Stimulated activated CD4-positive, alpha-beta T cell treated with anti-CD3 and anti-CD28 coated beads, TNF-alpha, amount 100 ng/mL, for 4 hours (primary cell): Measurements from ENCODE around the gene NEDD4L.

Experiments
- DNase-seq, 3 experiments: peaks; one replicate each; pipeline ENCODE4 v3.0.0-alpha.2; 2020; ENCODE audit warnings: low read depth in 3 of 3

Gene NEDD4L

DNA sequence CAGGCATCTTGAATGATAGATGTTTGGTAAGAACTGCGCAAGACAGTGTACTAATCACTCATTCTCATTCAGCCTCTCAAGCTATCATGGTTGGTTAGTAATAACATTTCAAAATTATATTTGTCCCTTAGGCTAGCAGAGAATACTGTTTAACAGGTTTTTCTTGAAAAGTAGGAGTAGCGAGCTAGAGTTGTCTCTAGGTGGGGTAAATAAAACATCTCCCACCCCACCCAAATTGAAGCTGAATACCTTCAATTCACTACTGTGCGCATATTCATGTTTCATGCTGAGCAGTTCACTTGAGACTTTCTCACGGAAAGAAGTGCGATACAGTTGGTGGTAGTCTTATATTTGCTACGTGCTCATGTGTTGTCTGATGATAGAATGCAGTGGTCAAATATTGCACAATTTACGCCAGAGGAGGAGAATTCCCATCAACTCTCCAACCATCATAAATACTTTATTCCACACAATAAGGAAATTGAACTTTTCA, 49.3 kb downstream of the NEDD4L start:
- DNase-seq, result no peak

DNA sequence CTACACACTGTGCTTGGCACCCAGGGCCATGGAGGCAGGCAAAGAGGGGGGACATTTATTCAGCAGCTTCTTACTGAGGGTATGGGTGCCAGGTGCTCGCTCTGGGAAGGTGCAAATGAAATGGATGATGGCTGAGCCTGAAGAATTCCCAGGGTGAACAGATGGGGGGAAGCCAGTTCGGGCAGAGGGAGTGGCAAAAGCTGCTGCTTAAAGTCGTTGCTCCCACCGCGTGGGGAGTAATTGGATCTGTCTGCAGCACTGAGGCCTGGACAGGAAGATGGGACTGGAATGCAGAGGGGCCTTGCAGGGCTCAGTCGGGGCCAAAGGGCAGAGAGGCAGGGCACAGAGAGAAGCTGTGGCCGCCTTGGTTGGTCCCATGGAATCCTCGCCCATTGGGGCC, 51.2 kb downstream of the NEDD4L start:
- no peak for DNase-seq

DNA sequence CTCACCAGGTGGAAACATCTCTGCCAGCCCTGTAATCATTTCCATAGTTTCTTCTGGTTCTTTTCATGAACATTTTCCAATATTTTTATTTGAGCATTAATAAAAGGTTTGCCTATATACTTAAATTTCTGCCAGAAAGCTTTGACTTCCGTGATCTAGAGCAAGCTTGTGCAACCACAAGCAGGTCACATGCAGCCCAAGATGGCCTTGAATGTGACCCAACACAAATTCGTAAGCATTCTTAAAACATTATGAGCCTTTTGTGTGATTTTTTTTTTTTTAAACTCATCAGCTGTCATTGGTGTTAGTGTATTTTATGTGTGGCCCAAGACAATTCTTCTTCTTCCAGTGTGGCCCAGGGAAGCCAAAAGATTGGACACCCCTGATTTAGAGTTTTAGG, 51.6 kb downstream of the NEDD4L start:
- DNase-seq, result no peak

DNA sequence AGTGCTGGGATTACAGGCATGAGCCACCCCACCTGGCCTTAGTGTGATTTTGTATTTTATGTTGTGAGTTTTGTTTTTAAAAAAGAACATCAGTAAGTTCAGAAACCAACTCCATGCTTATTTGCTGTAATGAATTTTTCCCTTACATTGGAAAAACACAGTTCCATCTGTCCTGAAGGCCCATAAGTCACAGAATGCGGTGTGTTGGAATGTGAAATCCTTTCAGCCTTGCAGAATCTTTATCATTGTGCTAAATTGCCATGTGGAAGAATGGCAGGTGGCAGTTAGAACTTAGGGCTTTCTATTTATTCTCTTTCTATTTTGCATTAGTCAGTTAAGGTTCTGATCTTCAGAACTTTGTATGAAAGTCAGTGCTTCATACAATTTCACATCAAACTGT, 52.6 kb downstream of the NEDD4L start:
- DNase-seq, result no peak

DNA sequence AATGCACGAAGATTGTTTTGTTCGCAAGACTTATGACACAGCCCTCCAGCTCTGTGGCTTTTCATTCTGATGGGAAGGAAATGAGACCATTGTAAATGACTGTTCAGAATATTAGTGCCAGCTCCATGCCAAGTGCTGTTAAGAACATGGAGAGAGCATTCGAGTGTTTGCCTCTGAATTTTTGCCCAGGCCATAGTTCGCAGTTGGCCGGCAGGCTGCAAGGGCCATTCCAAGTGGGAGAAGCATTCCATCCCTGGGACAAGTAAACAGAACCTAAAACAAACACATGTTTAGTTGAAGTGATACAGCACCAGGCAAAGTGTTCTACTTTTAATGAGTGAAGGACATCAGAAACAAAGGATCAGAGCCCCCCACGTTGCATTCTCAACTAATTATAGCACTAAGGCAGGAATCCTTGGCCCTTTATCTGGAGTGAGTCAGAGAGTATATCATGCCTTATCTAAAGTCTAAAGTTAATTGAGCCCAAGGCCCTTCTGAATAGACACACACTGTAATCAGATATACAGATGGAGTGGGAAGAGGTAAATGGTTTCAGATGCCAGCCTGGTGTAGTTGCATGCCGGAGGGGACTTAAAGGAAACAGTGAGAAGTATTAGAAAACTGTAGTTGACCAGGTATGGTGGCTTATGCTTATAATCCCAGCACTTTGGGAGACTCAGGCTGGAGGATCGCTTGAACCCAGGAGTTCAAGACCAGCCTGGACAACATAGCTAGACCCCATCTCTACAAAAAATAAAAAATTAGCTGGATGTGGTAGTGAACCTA, 53.3 kb downstream of the NEDD4L start:
- DNase-seq, result no peak

DNA sequence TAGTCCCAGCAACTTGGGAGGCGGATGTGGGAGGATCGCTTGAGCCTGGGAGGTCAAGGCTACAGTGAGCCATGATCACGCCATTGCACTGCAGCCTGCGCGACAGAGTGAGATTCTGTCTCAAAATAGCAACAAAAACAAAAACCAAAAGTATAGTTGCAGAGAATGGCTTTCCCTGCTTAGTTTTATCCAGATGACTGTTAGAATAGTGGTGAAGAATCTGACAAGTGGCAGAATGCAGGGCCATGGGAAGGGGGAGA, 53.8 kb downstream of the NEDD4L start:
- no peak for DNase-seq

DNA sequence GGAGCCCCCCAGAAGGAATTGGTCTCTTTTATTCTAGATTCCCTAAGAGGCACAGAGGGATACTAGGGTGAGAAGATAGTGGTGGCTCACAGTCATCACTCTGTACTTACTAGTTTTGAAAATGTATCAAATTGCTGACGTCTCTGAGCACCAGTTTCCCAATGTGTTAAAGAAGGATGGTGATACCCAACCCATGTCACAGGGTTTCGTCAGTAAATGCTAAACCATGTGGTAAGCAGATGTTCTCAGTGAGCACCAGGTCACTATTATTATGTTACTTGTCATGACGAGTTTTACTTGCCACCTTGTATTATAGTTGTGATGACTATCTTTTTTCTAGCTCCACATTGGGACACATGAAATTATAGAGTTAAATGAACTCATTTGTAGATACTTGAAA, 54.7 kb downstream of the NEDD4L start:
- no peak for DNase-seq

DNA sequence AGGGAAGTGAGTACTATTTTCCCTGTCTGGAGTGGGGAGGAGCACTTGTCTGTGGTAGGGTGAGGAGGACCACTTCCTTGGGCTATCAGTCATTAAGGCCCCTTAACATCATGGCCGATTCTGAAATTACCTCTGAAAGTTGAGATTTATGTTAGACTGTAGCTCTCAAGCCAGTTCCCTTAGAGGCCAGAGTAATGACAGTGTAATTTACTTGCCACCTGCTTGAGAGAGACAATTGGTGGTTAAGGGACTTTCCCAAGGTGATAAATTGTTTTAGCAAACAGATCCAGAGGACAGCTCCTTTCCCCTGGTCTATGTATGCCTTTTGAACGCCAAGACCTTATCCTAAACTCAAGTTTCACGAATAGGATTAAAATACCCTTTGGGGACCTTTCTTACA, 56.1 kb downstream of the NEDD4L start:
- DNase-seq, result no peak

DNA sequence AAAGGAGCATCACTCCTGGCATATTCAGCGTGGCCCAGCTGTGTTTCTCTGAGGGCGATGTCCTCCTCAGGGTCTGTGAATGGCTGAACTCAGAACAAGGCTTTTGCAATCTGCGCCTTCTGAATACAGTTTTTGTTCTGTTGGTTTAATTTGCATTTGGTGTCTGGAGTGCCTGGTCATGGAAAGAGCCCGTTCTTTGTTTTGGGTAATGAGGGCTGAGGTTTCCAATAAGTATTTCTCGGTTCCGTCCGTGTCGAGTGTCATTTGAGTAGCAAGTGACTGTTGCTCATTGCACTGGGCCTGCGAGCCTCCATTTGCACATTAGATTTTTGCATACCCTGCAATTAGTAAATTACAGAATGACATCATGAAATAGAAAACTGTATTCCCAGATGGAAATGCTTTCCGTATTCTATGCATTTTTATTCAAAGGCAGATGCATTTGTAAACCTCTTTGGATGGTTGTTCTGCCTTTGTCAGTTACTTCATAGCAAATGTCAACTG, 57.3 kb downstream of the NEDD4L start:
- no peak for DNase-seq

DNA sequence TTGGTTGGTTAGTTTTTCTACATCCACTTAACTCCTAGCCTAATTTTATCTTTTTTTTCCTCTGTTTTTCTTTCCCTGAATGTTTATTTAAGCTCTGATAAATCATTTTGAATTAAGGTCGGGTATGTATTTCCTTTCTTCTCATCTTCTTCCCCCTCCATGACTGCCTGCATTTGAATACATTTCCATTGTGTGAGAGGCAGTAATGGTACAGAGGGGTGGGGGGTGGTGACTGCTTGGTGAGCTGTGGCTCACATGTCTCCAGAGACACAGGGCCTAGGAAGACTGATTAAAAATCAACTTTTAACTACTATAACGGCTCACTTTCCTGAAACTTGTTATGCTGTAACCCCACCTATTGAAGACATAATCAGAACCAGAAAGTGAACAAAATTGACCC, 58.0 kb downstream of the NEDD4L start:
- no peak for DNase-seq

DNA sequence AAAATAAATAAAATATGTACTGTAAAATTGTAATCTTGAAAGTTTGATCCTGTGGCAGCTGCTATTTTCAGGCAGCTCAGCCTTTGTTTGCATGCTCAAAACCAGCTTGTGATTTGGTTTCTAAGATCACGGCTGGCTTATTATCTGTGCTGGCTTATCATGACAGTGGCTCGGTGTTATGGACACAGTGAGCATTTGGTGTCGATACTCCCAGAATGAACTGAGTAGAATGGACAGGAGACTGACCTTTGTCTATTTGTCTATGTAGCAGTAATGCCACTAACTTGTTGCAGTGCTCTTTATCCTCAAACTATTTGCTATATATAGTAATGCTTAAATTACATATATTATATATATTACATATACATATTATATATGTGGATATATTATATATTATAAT, 58.8 kb downstream of the NEDD4L start:
- DNase-seq, result no peak

DNA sequence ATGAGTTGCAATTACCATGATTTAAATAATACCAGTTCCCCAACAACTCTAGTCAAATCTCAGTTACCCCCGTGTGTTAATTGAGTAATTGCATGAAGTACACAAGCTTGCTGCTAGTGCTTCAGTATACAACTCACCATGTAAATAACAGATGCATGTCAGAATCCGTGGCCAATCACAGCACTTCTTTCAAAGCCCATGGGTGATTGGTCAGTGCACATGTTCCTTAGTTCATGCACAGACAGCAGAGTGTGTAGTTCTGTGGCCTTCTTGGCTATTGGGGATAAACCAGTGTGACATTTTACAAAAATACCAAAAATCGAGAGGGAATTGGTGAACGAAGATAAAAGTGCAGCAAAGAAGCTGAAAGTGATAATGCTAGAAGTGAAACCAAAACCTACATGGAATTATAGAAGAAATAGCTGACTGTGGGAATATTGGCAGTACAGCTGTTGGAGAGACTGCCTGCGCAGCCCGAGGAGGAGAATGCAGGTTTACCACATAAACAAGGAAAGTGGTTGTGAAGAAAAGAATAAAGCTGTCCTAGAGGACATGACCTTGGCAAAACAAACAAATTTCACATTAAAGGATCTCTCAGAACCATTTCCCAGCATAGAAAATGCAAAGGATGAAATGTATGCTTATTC, 59.4 kb downstream of the NEDD4L start:
- no peak for DNase-seq

DNA sequence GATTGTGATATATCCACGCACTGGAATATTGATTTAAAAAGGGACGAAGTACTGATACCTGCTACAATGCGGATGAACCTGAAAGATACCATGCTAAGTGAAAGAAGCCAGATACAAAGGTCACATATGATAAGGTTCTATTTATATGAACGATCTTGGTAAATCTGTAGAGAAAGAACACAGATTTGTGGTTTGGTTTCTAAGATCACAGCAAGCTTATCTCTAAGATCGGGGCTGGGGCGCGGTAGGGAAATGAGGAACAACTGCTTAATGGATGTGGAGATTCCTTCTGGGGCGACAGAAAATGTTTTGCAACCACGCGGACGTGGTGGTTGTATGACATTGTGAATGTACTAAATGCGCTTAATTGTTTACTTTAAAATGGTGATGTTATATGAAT, 60.1 kb downstream of the NEDD4L start:
- DNase-seq, result no peak

DNA sequence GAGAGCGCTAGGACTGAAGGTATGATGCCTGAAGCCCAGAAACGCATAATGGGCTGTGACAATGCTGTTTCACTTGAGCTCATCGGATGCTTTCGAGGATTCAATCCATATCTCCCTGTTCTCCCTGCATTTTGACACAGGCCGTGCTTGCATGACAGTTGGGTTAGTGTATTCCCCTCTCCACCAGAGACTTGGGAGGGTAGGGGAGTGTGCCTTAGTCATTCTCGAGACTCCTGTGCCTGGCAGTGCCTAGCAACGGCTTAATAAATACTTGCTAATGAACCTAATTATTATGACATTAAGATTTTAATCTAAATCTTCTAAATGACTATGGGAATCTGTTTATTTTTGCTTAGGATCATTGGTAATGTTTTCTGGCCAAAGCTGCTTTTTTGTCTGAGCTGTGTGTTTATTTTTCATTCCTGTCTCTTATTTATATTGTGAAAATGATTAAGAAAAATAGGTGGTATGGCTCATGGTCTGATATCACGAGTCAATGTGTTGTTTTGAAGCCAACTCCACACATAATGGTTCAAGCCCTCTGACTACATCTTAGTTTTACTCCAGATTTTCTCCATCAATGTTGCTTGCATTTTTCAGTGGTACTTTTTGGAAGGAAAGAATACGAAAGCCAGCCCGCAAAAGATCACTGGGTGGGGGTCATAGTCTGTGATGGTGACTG, 61.3 kb downstream of the NEDD4L start:
- DNase-seq, result no peak

DNA sequence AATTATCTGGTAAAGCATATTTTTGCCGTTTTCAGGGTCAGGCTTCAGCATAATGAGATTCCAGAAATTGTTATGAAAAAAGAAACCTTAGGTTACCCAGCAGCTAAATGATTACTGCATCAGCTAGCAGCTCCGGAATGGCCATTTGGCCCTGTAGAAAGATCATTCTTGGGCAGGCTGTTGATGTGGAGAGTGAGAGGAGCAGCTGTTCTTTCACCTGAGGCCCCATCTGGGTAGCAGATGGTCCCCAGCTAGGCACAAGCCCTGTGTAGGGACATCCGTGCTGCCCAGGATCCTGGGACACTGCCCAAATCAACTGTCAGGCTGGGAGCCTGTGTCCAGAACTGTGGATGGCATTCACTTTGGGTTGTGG, 61.8 kb downstream of the NEDD4L start:
- no peak for DNase-seq

DNA sequence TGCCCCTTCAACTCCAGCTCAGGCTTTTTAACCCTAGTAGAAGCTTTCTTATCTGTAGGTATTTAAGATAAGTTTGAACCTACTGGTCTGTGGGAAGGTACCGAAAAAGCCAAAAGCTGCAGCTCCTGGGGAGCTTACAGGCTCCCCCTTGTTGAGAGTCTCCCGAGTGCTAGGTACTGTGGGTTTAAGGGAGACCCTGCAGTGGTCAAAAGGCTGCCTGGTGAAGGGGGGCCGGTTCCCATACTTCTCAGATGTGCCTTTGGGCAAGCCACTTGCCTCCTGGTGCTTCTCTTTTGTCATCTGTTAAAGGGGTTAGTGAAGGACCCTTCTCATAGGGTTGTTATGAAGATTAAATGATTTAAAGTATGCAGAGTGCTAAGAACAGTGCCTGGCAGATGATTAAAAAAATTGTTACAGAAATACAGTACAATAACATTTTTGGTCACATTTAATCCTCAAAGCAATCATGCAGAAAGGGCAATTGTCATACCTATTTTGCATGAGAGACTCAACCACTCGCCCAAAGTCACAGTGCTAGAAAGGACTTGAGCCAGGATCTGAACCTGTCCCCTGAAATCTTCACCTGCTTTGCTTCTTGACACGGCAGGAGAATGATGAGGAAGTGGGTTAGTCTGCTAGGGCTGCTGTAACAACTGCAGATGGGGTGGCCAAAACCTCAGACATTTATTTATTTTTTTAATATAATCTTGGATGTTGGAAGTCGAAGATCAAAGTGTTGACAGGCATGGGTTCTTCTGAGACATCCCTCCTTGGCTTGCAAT, 62.5 kb downstream of the NEDD4L start:
- no peak for DNase-seq

DNA sequence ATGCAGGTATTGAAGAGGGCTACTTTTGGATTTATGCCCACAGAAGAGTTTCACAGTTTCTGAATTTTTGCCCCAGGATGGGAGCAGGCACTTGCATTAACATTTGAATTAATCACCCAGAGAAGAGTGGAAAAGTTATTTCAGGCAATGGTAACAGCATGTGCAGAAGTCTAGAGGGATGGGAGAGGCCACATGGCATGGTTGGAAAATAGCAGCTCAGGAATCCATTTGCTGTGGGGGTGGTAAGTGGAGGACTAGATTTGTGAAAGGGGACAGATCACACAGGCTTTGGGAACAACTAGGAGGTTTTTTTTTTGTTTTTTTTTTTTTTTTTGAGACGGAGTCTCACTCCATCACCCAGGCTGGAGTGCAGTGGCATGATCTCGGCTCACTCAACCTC, 65.2 kb downstream of the NEDD4L start:
- DNase-seq, result no peak

DNA sequence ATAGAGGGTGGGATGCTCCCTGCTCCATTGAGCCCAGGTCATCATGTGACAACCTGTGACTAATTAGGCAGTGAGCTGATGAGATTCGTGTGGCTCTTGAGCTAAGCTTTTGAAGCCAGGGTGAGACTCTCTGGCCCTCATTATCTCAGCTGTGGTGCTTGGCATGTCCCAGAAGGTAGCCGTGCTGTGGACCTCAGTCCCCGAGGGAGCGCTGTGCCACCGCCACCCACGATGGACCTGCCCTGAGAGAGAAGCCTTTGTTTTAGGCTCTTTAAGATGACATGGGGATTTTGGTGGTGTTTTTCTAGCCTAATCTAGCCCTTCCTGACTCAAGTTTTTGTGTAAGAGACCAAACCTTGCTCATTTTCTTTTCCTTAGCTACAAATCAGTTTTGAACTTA, 66.4 kb downstream of the NEDD4L start:
- DNase-seq, result no peak

DNA sequence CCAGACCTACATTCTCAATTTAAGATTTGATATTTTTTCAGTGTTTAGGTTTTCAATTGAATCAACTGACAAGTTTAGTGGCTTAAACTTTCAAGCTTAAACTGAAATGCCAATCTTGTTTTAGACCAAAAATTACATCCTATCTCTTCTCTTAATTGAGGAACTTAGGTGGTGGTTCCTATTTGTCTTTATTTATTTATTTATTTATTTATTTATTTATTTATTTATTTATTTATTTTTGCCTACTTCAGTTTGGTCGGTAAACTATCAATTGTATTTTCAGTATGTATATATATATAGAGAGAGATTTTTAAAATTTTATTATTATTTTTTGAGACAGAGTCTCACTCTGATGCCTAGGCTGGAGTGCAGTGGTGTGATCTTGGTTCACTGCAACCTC, 68.1 kb downstream of the NEDD4L start:
- DNase-seq, result no peak

DNA sequence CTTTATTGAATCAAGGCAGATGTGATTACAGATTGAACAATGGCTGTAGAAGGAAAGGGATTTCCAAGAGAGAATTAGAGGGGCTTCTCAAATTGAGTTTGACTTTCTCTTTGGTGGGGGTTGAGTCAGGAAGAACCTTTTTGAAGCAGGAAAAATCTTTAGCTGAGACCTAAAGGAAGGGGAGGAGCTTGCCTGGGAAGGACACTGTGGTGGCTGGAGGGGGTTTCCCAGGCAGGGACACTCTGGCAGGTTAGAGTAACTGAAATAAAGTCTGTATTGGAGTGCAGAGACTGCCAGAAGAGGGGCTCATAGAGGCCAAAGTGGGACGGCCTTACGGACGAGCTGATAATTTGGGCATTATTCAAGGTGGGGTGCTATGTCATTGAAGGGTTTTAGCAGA, 69.3 kb downstream of the NEDD4L start:
- no peak for DNase-seq

DNA sequence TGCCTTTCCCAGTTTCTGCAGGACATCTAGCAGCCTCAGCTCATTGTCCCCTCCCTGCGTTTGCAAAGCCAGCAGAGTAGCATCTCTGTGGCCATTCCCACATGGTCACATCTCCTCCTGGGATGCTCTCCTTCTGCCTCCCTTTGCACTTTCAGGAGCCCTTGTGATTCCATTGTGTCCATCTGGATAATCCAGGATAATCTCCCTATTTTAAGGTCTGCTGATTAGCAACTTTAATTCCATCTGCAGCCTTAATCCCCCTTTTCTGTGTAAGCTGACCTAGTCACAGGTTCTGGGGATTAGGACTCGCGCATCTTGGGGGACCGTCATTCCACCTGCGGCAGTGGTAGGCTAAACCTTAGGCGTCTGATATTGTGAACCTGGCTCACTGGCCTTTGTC, 70.7 kb downstream of the NEDD4L start:
- DNase-seq, result no peak

DNA sequence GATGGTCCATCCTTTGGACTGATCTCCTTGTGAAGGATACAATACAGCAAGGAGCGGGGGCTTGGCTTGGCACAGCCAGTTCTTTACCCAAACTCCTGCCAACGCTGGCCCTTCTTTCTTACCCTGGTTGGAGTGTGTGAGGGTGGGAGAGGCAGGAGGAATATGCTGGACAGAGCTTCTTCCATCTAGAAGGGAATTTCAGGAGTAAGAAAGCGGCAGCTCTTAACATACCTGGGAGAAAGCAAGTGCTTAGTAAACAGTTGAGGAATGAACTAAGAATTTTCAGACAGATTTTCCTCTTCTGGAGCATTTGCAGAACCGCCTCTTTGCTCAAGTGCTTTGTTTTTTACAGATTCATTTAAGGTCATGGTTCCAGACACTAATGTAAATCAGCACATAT, 72.8 kb downstream of the NEDD4L start:
- DNase-seq, result no peak
